Measurements from ENCODE around the gene ITPKC. TPM values are rescaled to one million over a fixed set of nuclear protein-coding genes. Genes with fewer than 3 reads are reported as not detected.

Gene ITPKC
- polyA plus RNA-seq, 1 of the 3 experiments (the other 2 are of a cell fraction), result 6.3 TPM

DNA sequence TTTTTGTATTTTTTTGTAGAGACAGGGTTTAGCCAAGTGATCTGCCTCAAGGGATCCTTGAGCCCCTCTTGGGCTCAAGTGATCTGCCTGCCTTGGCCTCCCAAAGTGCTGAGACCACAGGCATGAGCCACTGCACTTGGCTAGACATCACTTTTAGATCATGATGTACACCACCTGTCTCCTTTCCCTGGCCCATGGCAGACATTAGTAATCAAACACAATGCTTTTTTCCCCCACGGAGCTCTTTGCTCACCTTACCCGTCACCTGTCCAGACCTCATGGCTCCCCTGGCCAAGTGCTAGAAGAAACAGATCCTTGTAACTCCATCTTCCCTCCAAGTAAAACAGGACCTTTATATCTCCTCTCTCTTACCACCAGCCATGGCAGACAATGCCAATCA, 44.9 kb upstream of the ITPKC start:
- no peaks in the 10 kb centered on the region for H3K9me3 ChIP-seq
- no peak overlapping the region for H3K27ac ChIP-seq (ENCODE audit: low read depth in 2 of 2, low read length in 1 of 2)
- H4K20me1 ChIP-seq (ENCODE audit: insufficient read depth), result no peaks in the 10 kb centered on the region
- no peaks in the 10 kb centered on the region for H3K9me2 ChIP-seq
- no peaks in the 10 kb centered on the region for H3K27me3 ChIP-seq (ENCODE audit: insufficient read depth)
- ChIA-PET POLR2A (interaction anchor here (0.6 kb wide), 1 partner anchor 411 kb away, joined by 5 read pairs; no protein-coding TSS in a partner anchor), CTCF (interaction anchor here (1.0 to 2.1 kb wide), 2 partner anchors 9 to 37 kb away, joined by 3 to 9 read pairs; no protein-coding TSS in a partner anchor)
- peaks cover 47 to 65% of the 10 kb centered on the region in 2 experiments for H3K36me3 ChIP-seq (replicated peaks in 1 of 2; ENCODE audit: control insufficient read depth in 1 of 2, insufficient read depth in 2 of 2, low read length in 1 of 2)
- DNase-seq, result no peak
- whole genome bisulfite sequencing (ENCODE audit: low lambda C conversion rate), result 78% methylated on average over 2 of the region's 2 CpGs
- no peak overlapping the region for H3K9ac ChIP-seq
- no peaks in the 10 kb centered on the region for H3K79me2 ChIP-seq (ENCODE audit: insufficient read depth)
- no peaks in the 10 kb centered on the region for H3K4me1 ChIP-seq (ENCODE audit: control insufficient read depth in 1 of 2, insufficient read depth in 2 of 2, low read depth in 1 of 2, low read length in 1 of 2)
- TF ChIP-seq EZH2phosphoT487 (IDR thresholded peaks at IDR 0.05; ENCODE audit: borderline replicate concordance, low read depth), result no peak
- TF ChIP-seq FOSL2 (IDR thresholded peaks at IDR 0.05; ENCODE audit: borderline replicate concordance, low read depth), result no peak
- TF ChIP-seq, protein P1, sequence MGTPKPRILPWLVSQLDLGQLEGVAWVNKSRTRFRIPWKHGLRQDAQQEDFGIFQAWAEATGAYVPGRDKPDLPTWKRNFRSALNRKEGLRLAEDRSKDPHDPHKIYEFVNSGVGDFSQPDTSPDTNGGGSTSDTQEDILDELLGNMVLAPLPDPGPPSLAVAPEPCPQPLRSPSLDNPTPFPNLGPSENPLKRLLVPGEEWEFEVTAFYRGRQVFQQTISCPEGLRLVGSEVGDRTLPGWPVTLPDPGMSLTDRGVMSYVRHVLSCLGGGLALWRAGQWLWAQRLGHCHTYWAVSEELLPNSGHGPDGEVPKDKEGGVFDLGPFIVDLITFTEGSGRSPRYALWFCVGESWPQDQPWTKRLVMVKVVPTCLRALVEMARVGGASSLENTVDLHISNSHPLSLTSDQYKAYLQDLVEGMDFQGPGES (IDR thresholded peaks at IDR 0.05; ENCODE audit: low read depth, low read length), result no peak
- no peak for TF ChIP-seq MEF2A (IDR thresholded peaks at IDR 0.05; ENCODE audit: borderline replicate concordance, low read depth)
- no peak for TF ChIP-seq FOXM1 (IDR thresholded peaks at IDR 0.05; ENCODE audit: low read depth)
- no peak for TF ChIP-seq RAD21 (IDR thresholded peaks at IDR 0.05; ENCODE audit: low read length)
- TF ChIP-seq GABPA (IDR thresholded peaks at IDR 0.05; ENCODE audit: low read depth), result no peak
- TF ChIP-seq CHD2 (IDR thresholded peaks at IDR 0.05; ENCODE audit: low read length, partially characterized antibody), result no peak
- no peak for TF ChIP-seq NFIC (IDR thresholded peaks at IDR 0.05; ENCODE audit: borderline replicate concordance)
- no peak for TF ChIP-seq ELF1 (IDR thresholded peaks at IDR 0.05)
- no peak for TF ChIP-seq RCOR1 (IDR thresholded peaks at IDR 0.05; ENCODE audit: low read length)
- TF ChIP-seq, protein P2, sequence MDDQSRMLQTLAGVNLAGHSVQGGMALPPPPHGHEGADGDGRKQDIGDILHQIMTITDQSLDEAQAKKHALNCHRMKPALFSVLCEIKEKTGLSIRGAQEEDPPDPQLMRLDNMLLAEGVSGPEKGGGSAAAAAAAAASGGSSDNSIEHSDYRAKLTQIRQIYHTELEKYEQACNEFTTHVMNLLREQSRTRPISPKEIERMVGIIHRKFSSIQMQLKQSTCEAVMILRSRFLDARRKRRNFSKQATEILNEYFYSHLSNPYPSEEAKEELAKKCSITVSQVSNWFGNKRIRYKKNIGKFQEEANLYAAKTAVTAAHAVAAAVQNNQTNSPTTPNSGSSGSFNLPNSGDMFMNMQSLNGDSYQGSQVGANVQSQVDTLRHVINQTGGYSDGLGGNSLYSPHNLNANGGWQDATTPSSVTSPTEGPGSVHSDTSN (IDR thresholded peaks at IDR 0.05), result no peak
- no peak for TF ChIP-seq TEAD4 (IDR thresholded peaks at IDR 0.05; ENCODE audit: borderline replicate concordance, insufficient read depth)
- TF ChIP-seq YY1 (IDR thresholded peaks at IDR 0.05; ENCODE audit: low read depth), result no peak
- TF ChIP-seq RXRA (IDR thresholded peaks at IDR 0.05; ENCODE audit: borderline replicate concordance, low read depth), result no peak
- TF ChIP-seq TCF12 (IDR thresholded peaks at IDR 0.05), result no peak
- peaks cover 11% of the 10 kb centered on the region for H3F3A ChIP-seq (replicated peaks; ENCODE audit: insufficient read depth)
- H2AFZ ChIP-seq (ENCODE audit: low read depth), result no peak overlapping the region
- no peak overlapping the region for H3K4me2 ChIP-seq
- no peak overlapping the region for H3K4me3 ChIP-seq (ENCODE audit: low read depth in 2 of 2, low read length in 1 of 2)

DNA sequence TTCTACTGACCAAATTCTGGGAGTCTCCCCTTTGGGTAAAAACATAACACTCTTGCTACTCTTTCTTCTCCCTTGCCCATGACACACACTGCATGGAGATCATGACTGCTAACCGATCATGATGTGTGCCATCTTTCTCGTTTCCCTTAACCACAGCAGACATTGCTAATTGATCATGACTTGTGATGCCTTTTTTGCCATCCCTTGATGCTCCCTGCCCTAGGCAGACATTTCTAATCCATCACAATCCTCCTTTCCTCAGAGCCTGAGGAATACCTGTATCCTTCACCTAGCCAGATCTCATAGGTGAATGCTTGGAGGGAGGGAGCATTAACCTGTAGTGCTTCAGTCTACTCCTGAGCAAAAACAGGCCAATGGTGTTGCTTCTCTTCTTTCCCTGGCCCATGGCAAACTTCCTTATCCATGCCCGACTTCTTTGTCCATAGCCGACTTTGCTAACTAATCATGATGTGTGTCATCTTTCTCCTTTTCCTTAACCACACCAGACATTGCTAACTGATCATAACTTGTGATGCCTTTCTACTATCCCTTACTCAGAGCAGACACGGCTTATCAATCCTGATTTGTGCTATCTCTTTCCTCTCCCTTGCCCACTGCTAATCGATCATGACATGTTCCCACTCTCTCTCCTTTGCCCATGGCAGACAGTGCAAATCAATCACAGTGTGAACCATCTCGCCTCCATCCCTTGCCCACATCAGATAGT, 44.2 kb upstream of the ITPKC start:
- H3K4me1 ChIP-seq (ENCODE audit: control insufficient read depth in 1 of 2, insufficient read depth in 2 of 2, low read depth in 1 of 2, low read length in 1 of 2), result no peaks in the 10 kb centered on the region
- no peaks in the 10 kb centered on the region for H3K79me2 ChIP-seq (ENCODE audit: insufficient read depth)
- DNase-seq, result no peak
- TF ChIP-seq, protein P3, sequence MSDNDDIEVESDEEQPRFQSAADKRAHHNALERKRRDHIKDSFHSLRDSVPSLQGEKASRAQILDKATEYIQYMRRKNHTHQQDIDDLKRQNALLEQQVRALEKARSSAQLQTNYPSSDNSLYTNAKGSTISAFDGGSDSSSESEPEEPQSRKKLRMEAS (IDR thresholded peaks at IDR 0.05; ENCODE audit: low read depth), result no peak
- TF ChIP-seq POLR2AphosphoS5 (IDR thresholded peaks at IDR 0.05; ENCODE audit: low read depth, low read length), result no peak
- peaks cover 11% of the 10 kb centered on the region for H3F3A ChIP-seq (replicated peaks; ENCODE audit: insufficient read depth)
- 90% methylated on average over 7 of the region's 7 CpGs for WGBS (ENCODE audit: low lambda C conversion rate)
- no peak overlapping the region for H2AFZ ChIP-seq (ENCODE audit: low read depth)
- H3K9me3 ChIP-seq, result no peaks in the 10 kb centered on the region
- POLR2A ChIA-PET, result no interaction called here
- CTCF ChIA-PET, result interaction anchor here (2.1 kb wide), 1 partner anchor 10 kb away, joined by 9 read pairs; no protein-coding TSS in a partner anchor
- H4K20me1 ChIP-seq (ENCODE audit: insufficient read depth), result no peaks in the 10 kb centered on the region
- no peak overlapping the region for H3K27ac ChIP-seq (ENCODE audit: low read depth in 2 of 2, low read length in 1 of 2)
- H3K4me3 ChIP-seq (ENCODE audit: low read depth in 2 of 2, low read length in 1 of 2), result no peak overlapping the region
- peaks cover 51 to 63% of the 10 kb centered on the region in 2 experiments for H3K36me3 ChIP-seq (replicated peaks in 1 of 2; ENCODE audit: control insufficient read depth in 1 of 2, insufficient read depth in 2 of 2, low read length in 1 of 2)
- H3K4me2 ChIP-seq, result no peak overlapping the region
- H3K27me3 ChIP-seq (ENCODE audit: insufficient read depth), result no peaks in the 10 kb centered on the region
- no peaks in the 10 kb centered on the region for H3K9me2 ChIP-seq
- H3K9ac ChIP-seq, result no peak overlapping the region

Data from SK-N-SH (cell line).